Astrocyte of the hippocampus (primary cell): ENCODE data around the gene TPRKB.
"Not testable (repeated sequence)": the region's sequence is repeated elsewhere in the genome, so short reads cannot be mapped to it uniquely, and the experiment has no call there.

Experiments used
- DNase-seq: peaks from one replicate; pipeline ENCODE4 v3.0.0; 2011; ENCODE audit warnings: low read depth, low spot score

The TPRKB gene

GRCh38 chr2:73736855-73737779, at the start of gene TPRKB:
Gene TPRKB (minus strand): TSS chr2:73737345. CDS start chr2:73734569, 2,776 bp downstream.
- peak; percentile 98 for DNase-seq

- DNase-seq, result not testable (repeated sequence)
Observed at GRCh38 chr2:73783883-73784282, 46.7 kb upstream of the TPRKB start, which contains the start of gene C2orf78. Gene C2orf78 (plus strand): TSS chr2:73784183. CDS start chr2:73784310, 127 bp downstream.

DNA sequence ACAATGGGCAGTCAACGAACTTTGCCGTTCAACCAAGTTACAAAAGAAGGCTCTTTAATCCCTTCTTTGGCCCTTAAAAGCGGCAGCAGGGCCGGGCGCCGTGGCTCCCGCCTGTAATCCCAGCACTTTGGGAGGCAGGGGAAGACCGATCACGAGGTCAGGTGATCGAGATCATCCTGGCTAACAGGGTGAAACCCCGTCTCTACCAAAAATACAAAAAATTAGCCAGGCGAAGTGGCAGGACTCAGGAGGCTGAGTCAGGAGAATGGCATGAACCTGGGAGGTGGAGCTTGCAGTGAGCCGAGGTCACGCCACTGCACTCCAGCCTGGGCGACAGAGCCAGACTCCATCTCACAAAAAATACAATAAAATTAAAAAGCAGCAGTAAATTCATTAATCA, 46.3 kb upstream of the TPRKB start:
- DNase-seq, result peak; percentile 17

- no peak for DNase-seq
Observed at GRCh38 chr2:73780237-73780582, 43.1 kb upstream of the TPRKB start.

DNA sequence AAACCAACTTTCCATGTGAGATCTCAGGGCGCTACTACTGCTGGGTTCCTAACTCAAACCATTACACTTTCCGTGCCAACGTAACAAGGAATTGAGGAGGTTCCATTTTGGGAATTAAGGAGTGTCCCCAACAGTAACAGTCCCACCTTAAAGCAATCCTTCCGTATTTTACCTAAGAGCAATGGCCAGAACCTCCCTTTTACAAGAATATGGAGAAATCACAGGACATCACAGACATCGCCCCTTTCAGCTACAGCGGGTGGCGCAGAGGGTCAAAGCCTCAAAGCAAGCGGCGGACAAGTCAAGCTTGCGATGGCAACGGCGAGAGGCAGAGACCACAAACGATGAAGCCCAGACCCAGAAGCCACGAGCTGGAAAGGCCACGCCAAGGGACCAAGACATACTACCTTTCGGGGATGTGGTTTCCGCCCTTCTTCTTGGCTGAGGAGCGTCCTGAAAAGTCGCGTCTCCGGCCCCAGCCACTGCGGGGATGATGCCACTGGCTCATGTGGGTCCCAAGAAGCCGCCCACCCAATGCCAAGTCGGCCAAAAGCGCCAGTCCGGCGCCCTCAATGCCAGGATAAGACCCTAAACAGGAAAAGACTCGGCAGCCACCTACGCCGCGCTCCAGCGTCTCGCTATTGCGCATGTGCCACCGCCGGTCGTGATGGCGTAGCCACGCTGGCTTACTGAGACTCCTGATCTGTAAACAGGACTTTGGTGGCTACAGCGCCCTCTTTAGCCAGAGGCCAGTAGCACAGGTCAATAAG, 42.5 kb upstream of the TPRKB start, which contains the start of gene DUSP11:
Gene DUSP11, minus strand, starts transcription at position 637 of the 770 bp plus-strand sequence. Its CDS starts 129 bp downstream, at position 508.
- DNase-seq, result peak; percentile 97

GRCh38 chr2:73778867-73779466, 41.8 kb upstream of the TPRKB start:
- not testable (repeated sequence) for DNase-seq

- DNase-seq, result peak; percentile 23
Observed at GRCh38 chr2:73776869-73777519, 39.8 kb upstream of the TPRKB start.

DNA sequence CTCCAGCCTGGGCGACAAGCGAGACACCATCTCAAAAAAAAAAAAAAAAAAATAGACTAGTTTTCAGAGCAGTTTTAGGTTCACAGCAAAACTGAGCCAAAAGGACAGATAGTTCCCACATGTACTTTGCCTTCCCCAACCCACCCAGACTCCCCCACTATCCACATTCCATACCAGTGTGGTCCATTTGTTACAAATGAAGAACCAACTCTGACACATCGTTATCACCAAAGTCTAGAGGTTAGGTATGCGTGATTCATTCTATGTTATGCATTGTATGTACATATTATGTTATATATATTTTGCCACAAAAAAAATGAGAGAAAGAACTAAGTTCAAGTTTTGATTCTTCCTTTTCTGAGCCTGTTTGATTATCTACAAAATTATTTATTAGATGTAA, 39.2 kb upstream of the TPRKB start:
- no peak for DNase-seq

DNA sequence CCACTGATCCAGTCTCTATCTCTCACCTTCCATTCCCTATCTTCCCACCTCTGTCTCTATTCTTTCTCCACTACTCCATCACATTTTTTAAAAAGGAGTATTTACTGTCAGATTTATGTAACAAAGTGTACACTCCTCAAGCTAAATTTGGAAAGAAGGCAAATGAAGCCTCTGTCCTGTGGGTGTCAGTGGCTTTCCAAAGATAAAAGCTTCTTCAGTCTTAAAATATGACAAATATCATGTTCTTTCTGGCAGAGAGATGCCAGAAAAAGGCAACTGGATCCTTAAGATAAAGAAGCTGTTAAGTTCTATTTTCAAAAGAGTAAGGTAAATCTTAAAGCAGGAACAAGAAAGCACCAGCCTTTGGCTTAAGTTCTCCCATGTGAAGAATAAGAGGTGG, 35.7 kb upstream of the TPRKB start:
- no peak for DNase-seq

DNA sequence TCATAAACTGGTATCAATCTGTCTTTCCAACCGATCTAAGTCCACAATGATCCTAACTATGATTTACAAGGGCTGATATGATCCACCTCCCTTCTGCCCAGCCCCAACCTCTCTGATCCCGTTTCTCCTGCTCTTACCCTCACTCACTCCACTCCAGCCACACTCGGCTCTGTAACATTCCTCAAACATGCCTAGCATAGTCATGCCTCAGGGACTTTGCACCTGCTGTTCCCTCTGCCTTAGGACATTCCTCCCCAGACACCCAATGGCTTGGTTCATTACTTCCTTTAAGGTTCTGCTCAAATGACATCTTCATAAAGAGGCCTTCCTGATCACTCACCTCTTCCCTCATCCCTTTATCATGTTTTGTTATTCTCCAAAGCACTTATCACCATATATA, 33.6 kb upstream of the TPRKB start:
- DNase-seq, result no peak

DNA sequence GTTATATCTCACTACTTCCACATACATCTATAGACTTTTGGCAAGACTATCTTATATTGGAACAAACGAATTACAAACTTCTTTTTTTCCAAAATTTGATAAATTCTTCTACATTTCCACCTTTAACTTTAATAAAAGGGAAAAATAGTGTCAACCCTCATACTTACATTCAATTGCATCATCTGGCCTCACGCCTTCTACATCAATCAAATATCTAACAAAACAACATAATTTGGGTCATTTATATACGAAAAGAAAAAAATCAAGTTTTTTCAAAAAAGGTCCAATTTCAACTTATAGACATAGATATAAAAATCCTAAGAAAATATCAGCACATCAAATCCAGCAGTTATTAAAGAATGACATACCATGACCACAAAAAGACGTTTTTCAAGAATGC, 29.8 kb upstream of the TPRKB start:
- no peak for DNase-seq

DNA sequence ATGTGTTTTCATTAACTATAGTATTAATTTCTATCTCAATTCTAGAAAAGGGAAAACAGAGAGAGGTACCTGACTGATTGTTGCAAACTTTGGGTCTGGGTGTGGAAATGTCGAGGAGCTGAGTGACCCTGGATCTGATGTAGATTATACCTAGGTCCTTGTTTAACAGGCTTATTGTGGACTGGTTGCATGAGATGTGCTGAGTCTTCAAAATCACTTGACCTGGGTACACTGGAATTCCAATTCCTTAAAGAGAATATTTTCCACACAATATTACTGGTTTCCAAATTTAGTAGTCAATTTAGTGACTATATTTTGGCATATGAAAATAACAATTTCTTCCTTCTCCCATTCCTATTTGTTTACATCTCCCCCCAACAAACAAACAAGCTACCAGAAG, 29.2 kb upstream of the TPRKB start:
- DNase-seq, result no peak

GRCh38 chr2:73764945-73765344, 27.8 kb upstream of the TPRKB start:
- DNase-seq, result no peak

- peak; percentile 53 for DNase-seq
Observed at GRCh38 chr2:73762571-73762970, 25.4 kb upstream of the TPRKB start.

- DNase-seq, result no peak
Observed at GRCh38 chr2:73759904-73760303, 22.8 kb upstream of the TPRKB start.

DNA sequence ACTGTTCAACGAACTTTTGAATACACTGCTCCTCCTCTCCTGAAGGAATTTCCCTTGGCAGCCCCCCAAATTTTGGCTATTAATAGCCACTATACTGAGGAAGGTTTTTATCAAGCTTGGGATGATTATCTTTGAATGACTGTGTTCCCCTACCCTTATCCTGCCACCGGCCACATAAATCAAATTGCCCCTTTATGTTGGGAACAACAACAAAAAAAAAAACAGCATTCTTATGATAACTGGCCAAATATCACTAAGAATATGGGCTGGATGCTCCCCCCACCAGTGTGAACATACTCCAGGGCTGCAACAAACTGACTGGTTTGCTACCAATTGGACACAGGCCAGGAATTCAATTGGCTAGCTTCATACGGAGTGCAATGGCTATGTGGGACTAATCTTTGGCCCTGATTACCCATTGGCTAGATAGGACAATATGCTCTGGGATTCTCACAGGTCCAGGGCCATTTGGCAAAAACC, 22.2 kb upstream of the TPRKB start:
- DNase-seq, result peak; percentile 76

DNA sequence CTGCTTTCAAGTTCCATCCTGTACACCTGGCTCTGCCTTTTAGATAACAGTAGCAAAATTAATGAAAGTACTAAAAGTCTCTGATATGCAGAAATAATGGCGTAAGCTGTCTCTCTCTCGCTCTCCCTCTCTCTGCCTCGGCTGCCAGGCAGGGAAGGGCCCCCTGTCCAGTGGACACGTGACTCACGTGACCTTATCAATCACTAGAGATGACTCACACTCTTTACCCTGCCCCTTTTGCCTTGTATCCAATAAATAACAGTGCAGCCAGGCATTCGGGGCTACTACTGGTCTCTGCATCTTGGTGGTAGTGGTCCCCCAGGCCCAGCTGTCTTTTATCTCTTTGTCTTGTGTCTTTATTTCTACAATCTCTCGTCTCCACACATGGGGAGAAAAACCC, 17.2 kb upstream of the TPRKB start:
- not testable (repeated sequence) for DNase-seq

GRCh38 chr2:73749314-73749713, 12.2 kb upstream of the TPRKB start:
- no peak for DNase-seq

DNA sequence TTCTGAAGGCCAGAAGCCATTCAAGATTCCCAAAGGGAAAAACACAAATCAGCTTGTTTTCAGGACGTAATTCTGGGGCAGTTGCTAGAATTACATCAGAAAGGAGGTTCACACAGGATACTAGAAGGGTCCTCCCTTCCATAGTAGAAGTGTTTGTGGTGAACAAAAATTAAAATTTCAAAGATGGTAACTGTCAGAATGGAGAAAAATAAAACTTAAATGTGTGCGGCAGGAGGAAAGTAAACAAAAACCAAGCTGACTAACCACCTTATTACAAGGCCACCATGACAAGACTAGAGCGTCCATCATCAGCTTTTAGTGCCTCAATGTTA, 9.7 kb upstream of the TPRKB start:
- no peak for DNase-seq

DNA sequence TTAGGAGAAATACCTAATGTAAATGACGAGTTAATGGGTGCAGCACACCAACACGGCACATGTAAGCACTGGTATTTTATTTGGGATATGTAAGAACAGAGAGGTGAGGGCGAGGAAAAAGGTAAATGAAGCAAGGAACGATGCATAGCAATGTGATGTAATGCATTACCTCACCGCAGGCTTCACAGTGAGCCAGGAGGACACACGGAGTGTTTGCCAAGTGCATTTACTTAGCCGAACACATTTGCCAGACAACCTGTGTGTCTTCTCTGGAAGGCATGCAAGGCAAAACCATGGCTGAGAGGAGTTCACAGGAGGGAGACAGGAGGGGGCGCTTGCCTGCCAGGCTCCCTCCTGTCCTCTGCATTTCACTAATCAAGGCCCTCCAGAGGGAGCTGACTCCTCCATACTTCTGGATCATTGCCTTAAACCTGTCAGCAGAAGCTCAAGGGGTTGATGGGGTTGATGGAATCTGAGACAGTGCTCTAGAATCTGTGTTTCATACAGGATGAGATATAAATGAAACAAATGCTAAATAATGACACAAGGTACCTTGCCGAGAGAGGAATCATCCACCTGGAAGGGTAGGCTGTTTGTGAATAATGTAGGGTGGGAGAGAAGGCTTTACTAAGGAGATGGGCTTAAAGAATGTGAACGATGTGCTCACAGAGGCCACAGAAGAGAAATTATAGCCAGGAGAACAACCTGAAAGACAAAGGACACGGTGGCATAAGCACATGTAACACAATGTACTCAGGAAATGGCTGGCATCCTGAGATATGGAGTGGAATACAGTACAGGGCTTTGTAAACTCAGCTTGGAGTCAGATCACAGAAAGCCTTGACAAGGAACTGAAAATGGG, 9.1 kb upstream of the TPRKB start:
- DNase-seq, result no peak

- no peak for DNase-seq
Observed at GRCh38 chr2:73740767-73741166, 3.6 kb upstream of the TPRKB start.
